GM12878 (cell line): ENCODE data around the gene PABPC1L. TPM values are rescaled to one million over a fixed set of nuclear protein-coding genes. Genes with fewer than 3 reads are reported as not detected.

Source experiments
- BMI1 ChIP-seq: fragments of 450-650 bp; IDR thresholded peaks from 2 replicates; pipeline ENCODE4 v1.6.1; 2016; ENCODE audit warnings: mild to moderate bottlenecking, moderate library complexity, borderline replicate concordance
- CBFB ChIP-seq: IDR thresholded peaks from 2 replicates; pipeline ENCODE4 v1.6.1; 2016; ENCODE audit warnings: antibody characterized with exemption, low read depth
- CHD1 ChIP-seq: IDR thresholded peaks from 2 replicates; pipeline ENCODE4 v1.6.1; 2012; ENCODE audit warnings: low read depth, low read length, improper control_type of control experiment
- CREM ChIP-seq: IDR thresholded peaks from 2 replicates; pipeline ENCODE4 v1.6.1; 2014; ENCODE audit warnings: antibody characterized with exemption, low read depth
- FOS ChIP-seq: IDR thresholded peaks from 3 replicates; pipeline ENCODE4 v1.6.1; 2011; ENCODE audit warnings: borderline replicate concordance; ENCODE audit not compliant: insufficient read length; ENCODE audit errors: extremely low read depth
- HCFC1 ChIP-seq: fragments of 150-350 bp; IDR thresholded peaks from 2 replicates; pipeline ENCODE4 v1.6.1; 2014; ENCODE audit warnings: low read length
- IKZF2 ChIP-seq, 2 experiments: fragments of 450-650 bp; IDR thresholded peaks; 2 replicates each; pipeline ENCODE4 v1.6.1; 2017; ENCODE audit warnings: mild to moderate bottlenecking in 2 of 2, moderate library complexity in 2 of 2
- JUNB ChIP-seq: IDR thresholded peaks from 2 replicates; pipeline ENCODE4 v1.6.1; 2016; ENCODE audit warnings: antibody characterized with exemption, mild to moderate bottlenecking
- JUND ChIP-seq: IDR thresholded peaks from 2 replicates; pipeline ENCODE4 v1.6.1; 2012; ENCODE audit warnings: low read depth, mild to moderate bottlenecking, low read length, improper control_type of control experiment, moderate library complexity
- MTA2 ChIP-seq: fragments of 450-650 bp; IDR thresholded peaks from 2 replicates; pipeline ENCODE4 v1.6.1; 2016; ENCODE audit warnings: low read depth, mild to moderate bottlenecking, moderate library complexity
- POLR2AphosphoS2 ChIP-seq: IDR thresholded peaks from 2 replicates; pipeline ENCODE4 v1.6.1; 2011; ENCODE audit warnings: low read depth, mild to moderate bottlenecking, low read length, improper control_type of control experiment, moderate library complexity
- SMAD5 ChIP-seq: IDR thresholded peaks from 2 replicates; pipeline ENCODE4 v1.6.1; 2016; ENCODE audit warnings: antibody characterized with exemption, low read depth
- SRF ChIP-seq, 2 experiments: IDR thresholded peaks; 2 replicates each; pipeline ENCODE4 v1.6.1; 2011; ENCODE audit warnings: low read depth in 2 of 2, low read length in 2 of 2, mild to moderate bottlenecking in 1 of 2, moderate library complexity in 1 of 2
- TARDBP ChIP-seq: IDR thresholded peaks from 2 replicates; pipeline ENCODE4 v1.6.1; 2016; ENCODE audit warnings: borderline replicate concordance
- TCF12 ChIP-seq: IDR thresholded peaks from 2 replicates; pipeline ENCODE4 v1.6.1; 2011; ENCODE audit warnings: low read depth, mild to moderate bottlenecking, low read length
- TCF7 ChIP-seq: IDR thresholded peaks from 2 replicates; pipeline ENCODE4 v1.6.1; 2014; ENCODE audit warnings: antibody characterized with exemption, borderline replicate concordance
- YY1 ChIP-seq: IDR thresholded peaks from 2 replicates; pipeline ENCODE4 v1.6.1; 2011; ENCODE audit warnings: low read depth, mild to moderate bottlenecking, low read length
- ZNF217 ChIP-seq: fragments of 450-650 bp; IDR thresholded peaks from 2 replicates; pipeline ENCODE4 v1.6.1; 2017; ENCODE audit warnings: antibody characterized with exemption, mild to moderate bottlenecking
- ZNF384 ChIP-seq: IDR thresholded peaks from 2 replicates; pipeline ENCODE4 v1.6.1; 2012; ENCODE audit warnings: low read depth, mild to moderate bottlenecking, low read length, improper control_type of control experiment, borderline replicate concordance
- polyA plus RNA-seq, 11 experiments: library from polyadenylated mRNA; depleted of rRNA in 4 of 11; unstranded in 6 of 11; stranded (reverse) in 5 of 11; fragments of >200 nt; fragmentation: Nextera tagmentation in 4 of 11; fragmentation: Illumina TruSeq in 1 of 11; extraction: Ambion mirVana in 4 of 11; extraction: Trizol in 1 of 11; gene quantifications; 1 replicate in 1 of 11; 2 replicates in 10 of 11; pipeline versions ENCODE4 v1.2.1 to v1.2.3, GENCODE V29; 2011 to 2016; ENCODE audit warnings: inconsistent platforms in 2 of 11, missing spikeins in 2 of 11, low read depth in 1 of 11
- total RNA-seq, 4 experiments: library from RNA; depleted of rRNA in 3 of 4; stranded (reverse); fragments of >200 nt in 3 of 4; fragmentation: Illumina TruSeq in 1 of 4; extraction: Trizol in 1 of 4; gene quantifications; 2 replicates each; pipeline versions ENCODE4 v1.2.1 to v1.2.3, GENCODE V29; 2013 to 2021
- TF ChIP-seq, protein P1 (sequence below): fragments of 450-650 bp; IDR thresholded peaks from 2 replicates; pipeline ENCODE4 v1.6.1; 2017; ENCODE audit warnings: antibody characterized with exemption, mild to moderate bottlenecking, moderate library complexity
- TF ChIP-seq, protein P2 (sequence below): fragments of 450-650 bp; IDR thresholded peaks from 2 replicates; pipeline ENCODE4 v1.6.1; 2017; ENCODE audit warnings: mild to moderate bottlenecking, moderate library complexity

The PABPC1L gene
- total and polyA plus RNA-seq, 10 of the 15 experiments (the other 5 are each of a cell fraction or from before 2014, with no cell fraction given) = 6.1 to 66.8 (median 11.9) TPM

- no peak for TF ChIP-seq ZNF384
- TF ChIP-seq YY1 = 0 out of 2 replicates have a peak, but pooled peaks have one; percentile 11
- TF ChIP-seq FOS = no peak
- TF ChIP-seq, protein P1, sequence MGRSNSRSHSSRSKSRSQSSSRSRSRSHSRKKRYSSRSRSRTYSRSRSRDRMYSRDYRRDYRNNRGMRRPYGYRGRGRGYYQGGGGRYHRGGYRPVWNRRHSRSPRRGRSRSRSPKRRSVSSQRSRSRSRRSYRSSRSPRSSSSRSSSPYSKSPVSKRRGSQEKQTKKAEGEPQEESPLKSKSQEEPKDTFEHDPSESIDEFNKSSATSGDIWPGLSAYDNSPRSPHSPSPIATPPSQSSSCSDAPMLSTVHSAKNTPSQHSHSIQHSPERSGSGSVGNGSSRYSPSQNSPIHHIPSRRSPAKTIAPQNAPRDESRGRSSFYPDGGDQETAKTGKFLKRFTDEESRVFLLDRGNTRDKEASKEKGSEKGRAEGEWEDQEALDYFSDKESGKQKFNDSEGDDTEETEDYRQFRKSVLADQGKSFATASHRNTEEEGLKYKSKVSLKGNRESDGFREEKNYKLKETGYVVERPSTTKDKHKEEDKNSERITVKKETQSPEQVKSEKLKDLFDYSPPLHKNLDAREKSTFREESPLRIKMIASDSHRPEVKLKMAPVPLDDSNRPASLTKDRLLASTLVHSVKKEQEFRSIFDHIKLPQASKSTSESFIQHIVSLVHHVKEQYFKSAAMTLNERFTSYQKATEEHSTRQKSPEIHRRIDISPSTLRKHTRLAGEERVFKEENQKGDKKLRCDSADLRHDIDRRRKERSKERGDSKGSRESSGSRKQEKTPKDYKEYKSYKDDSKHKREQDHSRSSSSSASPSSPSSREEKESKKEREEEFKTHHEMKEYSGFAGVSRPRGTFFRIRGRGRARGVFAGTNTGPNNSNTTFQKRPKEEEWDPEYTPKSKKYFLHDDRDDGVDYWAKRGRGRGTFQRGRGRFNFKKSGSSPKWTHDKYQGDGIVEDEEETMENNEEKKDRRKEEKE = no peak
- no peak for TF ChIP-seq MTA2
- 0 out of 2 replicates have a peak, but pooled peaks have one; percentile 17 for TF ChIP-seq CREM
- peak; percentile 74 for TF ChIP-seq CBFB
- 0 out of 2 replicates have a peak, but pooled peaks have one; percentile 60 for TF ChIP-seq CHD1
- TF ChIP-seq TCF7 = no peak
- peak; percentile 85 to 89; a peak in 3 of 4 replicates for TF ChIP-seq IKZF2 (IDR thresholded peaks at IDR 0.05)
- no peak for TF ChIP-seq JUND
- no peak for TF ChIP-seq BMI1
- TF ChIP-seq HCFC1 = peak; percentile 31; the same call in 1 of the 2 replicates
- TF ChIP-seq ZNF217 = 0 out of 2 replicates have a peak, but pooled peaks have one; percentile 41
- TF ChIP-seq SMAD5 = peak; percentile 78; the same call in 1 of the 2 replicates
- no peak; the same call in 1 of the 2 replicates for TF ChIP-seq POLR2AphosphoS2
- no peak for TF ChIP-seq JUNB
- TF ChIP-seq TCF12 = no peak
- no peak for TF ChIP-seq TARDBP
- TF ChIP-seq, protein P2, sequence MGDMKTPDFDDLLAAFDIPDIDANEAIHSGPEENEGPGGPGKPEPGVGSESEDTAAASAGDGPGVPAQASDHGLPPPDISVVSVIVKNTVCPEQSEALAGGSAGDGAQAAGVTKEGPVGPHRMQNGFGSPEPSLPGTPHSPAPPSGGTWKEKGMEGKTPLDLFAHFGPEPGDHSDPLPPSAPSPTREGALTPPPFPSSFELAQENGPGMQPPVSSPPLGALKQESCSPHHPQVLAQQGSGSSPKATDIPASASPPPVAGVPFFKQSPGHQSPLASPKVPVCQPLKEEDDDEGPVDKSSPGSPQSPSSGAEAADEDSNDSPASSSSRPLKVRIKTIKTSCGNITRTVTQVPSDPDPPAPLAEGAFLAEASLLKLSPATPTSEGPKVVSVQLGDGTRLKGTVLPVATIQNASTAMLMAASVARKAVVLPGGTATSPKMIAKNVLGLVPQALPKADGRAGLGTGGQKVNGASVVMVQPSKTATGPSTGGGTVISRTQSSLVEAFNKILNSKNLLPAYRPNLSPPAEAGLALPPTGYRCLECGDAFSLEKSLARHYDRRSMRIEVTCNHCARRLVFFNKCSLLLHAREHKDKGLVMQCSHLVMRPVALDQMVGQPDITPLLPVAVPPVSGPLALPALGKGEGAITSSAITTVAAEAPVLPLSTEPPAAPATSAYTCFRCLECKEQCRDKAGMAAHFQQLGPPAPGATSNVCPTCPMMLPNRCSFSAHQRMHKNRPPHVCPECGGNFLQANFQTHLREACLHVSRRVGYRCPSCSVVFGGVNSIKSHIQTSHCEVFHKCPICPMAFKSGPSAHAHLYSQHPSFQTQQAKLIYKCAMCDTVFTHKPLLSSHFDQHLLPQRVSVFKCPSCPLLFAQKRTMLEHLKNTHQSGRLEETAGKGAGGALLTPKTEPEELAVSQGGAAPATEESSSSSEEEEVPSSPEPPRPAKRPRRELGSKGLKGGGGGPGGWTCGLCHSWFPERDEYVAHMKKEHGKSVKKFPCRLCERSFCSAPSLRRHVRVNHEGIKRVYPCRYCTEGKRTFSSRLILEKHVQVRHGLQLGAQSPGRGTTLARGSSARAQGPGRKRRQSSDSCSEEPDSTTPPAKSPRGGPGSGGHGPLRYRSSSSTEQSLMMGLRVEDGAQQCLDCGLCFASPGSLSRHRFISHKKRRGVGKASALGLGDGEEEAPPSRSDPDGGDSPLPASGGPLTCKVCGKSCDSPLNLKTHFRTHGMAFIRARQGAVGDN = peak; percentile 64
- TF ChIP-seq SRF (IDR thresholded peaks at IDR 0.05; ENCODE audit: low read depth in 2 of 2, low read length in 2 of 2) = no peak
Observed at GRCh38 chr20:44885392-44886265, 24.2 kb upstream of the PABPC1L start, which contains the start of gene YWHAB (continued).
